Stimulated activated CD8-positive, alpha-beta memory T cell treated with anti-CD3 and anti-CD28 coated beads, Interleukin-12 subunit alpha, Interleukin-12 subunit beta, amount 100 ng/mL, for 24 hours (primary cell): ENCODE results near the gene ARHGEF19.
"Not testable (repeated sequence)": the region's sequence is repeated elsewhere in the genome, so short reads cannot be mapped to it uniquely, and the experiment has no call there.

Experiments used
- DNase-seq: peaks from one replicate; pipeline ENCODE4 v3.0.0-alpha.2; 2020; ENCODE audit errors: extremely low read depth

ARHGEF19 gene

DNA sequence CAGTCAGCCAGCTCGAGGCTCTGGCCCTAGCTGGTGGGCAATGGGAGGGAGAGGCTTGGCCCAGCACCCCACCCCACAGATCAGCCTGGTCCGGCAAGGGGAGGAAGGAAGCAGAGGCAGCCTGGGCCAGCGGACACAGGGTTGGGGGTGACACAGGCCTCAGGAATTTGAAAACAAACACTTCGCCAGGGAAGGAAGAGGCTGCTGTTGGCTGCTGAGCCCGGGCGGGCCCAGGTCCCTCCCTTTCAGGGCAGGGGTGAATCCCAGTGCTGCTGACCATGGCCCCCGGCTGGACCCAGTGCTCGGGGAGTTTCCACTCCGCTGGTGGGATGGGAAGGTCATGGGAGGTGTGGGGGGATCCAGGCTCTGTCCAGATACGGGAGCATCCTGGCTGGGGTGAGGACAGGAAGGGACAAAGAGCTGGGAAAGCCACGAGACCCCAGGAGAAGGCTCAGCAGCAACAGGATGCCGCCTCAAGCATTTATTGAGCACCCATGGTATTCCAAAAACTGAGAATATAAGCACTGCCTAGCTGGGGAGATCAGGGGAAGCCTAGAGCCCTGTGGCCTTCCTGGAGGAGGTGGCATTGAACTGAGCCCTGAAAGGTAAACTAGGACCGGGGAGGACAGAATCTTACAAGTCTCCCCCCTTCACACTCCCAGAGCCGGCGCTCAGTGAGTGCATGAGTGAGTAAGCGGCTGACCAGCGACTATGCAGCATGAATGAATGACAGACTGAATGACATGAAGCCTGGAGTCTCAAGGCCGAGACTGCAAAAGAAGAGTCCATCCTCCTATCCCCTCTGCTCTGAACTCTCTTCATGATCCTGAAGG is 30.3 kb downstream of the ARHGEF19 start:
- no peak for DNase-seq

GRCh38 chr1:16180291-16180824 is 32.1 kb downstream of the ARHGEF19 start:
- DNase-seq, result no peak

GRCh38 chr1:16178596-16179497 is 33.6 kb downstream of the ARHGEF19 start:
- no peak for DNase-seq

DNA sequence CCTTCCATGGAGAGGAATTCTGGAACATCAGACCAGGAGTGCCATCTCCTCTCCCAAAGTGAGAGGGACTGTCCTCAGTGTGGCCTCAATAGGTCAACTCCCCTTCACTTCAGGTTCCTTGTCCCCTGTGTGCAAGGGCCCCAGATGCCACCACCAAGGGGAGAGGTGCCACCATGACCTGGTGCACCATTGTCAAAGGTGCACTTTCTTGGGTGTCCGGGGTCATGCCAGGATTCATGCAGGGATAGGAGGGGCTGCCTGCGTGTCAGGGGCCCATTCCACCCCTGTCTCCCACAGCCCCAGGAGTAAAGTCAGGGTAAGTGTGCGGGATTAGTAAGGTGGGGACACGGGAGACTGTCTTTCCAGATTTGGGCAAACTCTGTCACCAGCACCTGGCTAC is 35.1 kb downstream of the ARHGEF19 start:
- DNase-seq, result no peak

- no peak for DNase-seq
Measured at GRCh38 chr1:16176653-16177052, 35.8 kb downstream of the ARHGEF19 start.

DNA sequence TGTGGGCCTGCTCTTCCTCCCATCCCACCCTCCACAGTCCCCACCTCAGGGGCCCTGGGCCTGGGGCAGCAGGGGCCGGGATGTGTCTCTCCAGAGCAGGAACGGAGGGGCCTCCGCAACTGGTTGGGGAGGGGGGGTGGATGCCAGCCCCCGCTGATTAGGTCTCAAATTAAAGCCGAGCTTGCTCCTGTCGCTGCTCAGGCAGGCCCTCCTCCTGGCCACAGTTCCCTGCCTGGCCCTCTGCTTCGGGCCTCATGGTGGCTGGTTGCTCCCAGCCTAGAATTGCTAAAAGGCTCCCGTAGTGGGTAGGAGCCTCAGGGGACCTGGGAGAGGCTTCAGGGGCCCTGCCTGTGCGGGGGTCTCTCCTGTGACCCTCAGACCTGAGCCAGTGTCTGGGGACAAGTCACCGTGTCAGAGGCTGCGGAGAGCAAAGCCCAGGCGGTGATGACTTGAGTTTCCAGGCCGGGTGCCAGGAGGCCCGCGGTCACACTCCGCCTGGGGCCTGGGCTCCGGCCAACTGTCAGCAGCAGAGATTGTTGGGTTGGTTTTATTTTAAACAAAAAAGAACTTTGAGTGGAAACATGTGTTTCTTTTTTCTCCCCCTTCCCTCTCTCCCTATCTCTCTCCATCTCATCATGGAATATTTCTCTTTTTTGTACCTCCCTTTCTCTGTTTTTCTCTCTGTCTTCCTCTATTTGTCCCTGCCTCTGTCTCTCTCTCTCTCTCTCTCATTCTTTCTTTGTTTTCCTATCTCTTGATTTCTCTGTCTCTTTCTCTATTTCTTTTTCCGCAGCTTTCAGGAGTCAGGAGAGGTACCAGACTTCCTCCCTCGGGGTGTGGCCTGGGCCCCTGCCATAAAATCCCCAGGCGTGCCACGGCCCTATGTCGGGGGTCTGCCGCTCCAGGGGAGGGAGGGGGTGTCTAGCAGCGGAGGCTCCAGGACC is 36.6 kb downstream of the ARHGEF19 start:
- DNase-seq, result no peak

DNA sequence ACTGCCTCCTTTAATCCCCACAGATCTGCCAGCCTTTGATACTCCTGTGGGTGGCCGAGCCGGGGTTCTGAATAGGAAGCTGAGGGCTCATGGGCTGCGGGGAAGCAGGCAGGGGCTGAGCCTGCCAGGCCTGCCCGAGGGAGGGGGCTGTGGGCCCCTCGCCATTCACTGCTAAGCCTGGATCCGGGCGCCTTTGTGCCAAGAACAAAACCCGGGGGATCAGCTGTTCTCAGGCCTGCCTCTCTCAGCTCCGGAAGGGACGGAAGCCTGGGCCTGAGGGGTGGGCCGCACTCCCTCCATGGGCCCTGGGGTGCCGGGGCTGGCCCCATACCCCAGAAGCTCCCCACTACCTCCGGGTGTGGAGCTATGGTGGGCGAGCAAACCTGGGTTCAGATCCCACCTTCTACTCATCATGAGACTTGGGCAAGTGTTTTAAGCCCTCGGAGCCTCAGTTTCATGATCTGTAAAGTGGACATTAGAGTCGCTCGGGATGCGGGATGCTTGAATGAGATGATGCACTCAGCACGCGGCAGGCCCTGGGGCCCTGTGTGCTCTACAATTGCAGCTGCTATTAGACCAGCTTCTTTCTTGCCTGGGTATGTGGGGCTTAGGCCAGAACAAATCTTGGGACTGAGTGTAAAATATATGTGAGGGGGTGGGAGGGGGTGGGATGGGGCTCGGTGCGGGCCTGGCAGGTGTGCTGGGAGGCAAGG is 37.4 kb downstream of the ARHGEF19 start:
- no peak for DNase-seq

- DNase-seq, result no peak
Measured at GRCh38 chr1:16174261-16174868, 38.1 kb downstream of the ARHGEF19 start.

- DNase-seq, result no peak
Measured at GRCh38 chr1:16173447-16174260, 38.8 kb downstream of the ARHGEF19 start.

- DNase-seq, result no peak
Measured at GRCh38 chr1:16172964-16173446, 39.4 kb downstream of the ARHGEF19 start.

DNA sequence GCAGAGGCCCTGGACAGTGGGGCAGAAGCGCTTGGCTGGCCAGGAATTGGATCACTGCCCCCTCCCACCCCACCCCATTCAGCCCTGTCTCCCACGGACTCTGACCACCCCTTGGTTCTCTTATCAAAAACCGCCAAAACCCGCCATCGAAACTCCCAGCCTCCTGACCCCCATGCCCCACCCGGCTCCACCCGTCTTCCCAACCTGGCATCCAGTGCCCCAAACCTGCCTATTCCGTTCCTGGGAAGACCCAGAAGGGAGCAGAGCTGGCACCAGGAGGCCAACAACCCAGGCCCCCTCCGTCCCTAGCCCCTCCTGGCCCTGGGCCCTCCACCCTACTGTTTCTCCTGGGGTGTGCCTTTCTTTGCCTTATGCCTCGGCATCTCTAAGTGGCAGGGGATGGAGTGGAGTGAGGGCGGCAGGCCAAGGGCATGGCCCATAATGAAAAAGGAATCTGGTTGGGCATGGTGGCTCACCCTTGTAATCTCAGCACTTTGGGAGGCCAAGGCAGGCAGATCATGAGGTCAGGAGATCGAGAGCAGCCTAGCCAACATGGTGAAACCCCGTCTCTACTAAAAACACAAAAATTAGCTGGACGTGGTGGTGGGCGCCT is 40.1 kb downstream of the ARHGEF19 start:
- DNase-seq, result no peak

DNA sequence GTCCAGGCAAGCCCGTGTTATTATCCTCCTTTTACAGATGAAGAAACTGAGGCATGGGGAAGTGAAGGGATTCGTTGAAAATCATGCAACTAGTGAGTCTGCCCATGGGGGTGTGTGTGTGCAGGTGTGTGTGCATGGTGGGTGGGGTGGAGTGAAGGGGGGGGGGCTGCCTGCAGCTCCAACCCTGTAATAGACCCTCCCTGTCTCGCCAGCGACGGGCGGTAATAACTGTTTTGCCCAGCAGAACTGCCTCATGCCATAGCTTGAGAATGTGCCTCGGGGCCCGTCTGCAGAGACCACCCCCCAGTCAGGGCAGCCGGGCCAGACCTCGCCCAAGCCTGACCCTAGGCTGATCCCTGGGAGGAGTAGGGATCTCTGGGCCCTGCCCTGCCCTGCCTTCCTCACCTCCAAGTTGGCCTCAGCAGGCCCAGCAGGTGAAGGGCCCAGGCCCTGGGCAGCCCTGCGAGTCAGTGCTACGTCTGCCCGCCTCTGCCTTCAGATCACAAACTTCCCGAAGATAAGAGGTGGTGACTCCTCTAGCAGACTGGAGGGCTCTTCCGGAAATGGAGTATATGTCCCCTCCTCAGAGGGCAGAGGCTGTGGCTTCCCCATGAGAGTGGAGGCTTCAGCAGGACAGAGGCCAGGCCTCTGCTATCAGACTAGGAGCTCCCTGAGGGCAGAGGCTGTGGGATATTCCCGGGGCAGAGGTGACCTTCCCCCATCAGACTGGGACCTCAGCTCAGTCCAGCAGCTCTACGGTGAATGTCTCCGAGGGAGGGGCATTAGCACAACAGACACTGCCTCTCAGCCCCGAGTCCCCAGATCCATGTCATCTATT is 40.9 kb downstream of the ARHGEF19 start:
- no peak for DNase-seq

DNA sequence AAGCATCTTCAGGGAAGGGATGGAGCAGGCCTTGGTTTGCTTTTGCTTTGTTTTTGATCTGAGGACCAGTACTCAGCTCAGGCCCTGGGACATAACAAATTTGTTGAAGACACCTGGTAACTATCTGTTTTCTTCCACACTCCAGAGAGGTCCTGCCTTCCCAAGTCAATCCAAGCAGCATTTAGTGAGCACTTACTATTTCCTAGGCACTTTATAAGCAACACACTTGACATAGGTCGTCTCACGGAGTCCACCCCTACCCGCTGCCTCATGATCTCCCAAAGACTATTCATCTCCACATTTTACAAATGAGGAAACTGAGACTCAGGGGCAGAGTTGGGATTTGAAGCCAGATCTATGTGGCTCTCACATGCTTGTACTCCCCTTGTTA is 42.2 kb downstream of the ARHGEF19 start:
- DNase-seq, result no peak

DNA sequence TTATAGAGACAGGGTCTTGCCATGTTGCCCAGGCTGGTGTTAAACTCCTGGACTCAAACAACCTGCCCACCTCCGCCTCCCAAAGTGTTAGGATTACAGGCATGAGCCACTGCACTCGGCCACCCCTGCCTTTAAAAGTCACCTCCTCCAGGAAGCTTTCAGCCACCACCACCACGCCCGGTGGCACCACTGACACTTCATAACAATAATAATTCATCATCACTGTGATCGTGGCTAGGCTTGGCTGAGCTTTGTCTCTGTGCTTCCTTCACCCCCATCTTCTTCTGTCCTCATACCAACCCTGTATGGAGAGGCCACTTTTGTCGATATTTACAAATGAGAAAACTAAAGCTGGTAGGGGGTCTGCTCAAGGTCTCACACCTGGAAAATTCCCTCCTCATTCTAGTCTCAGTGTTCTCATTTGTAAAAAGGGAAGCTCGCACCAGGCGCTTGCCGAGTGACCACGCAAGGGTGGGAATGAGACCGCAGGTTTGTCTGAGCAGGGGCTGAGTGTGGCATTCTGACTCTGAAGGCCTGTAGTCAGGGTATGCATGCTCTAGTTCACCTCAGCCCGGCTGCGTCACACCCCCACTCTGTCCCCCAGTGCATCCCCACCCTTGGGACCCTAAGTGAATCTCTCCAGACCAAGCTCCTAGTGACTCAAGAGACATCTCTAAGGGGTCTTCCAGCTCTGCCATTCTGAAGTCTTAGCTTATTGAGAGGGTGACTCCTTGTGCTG is 43.7 kb downstream of the ARHGEF19 start:
- no peak for DNase-seq

DNA sequence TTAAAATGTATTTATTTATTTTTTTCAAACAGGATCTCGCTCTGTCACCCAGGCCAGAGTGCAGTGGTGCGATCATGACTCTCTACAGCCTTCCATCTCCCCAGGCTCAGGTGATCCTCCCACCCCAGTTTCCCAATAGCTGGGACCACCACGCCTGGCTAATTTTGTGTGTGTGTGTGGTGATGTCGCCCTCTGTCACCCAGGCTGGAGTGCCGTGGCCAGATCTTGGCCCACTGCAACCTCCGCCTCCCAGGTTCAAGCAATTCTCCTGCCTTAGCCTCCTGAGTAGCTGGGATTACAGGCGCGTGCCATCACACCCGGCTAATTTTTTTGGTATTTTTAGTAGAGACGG is 44.3 kb downstream of the ARHGEF19 start:
- DNase-seq, result not testable (repeated sequence)

DNA sequence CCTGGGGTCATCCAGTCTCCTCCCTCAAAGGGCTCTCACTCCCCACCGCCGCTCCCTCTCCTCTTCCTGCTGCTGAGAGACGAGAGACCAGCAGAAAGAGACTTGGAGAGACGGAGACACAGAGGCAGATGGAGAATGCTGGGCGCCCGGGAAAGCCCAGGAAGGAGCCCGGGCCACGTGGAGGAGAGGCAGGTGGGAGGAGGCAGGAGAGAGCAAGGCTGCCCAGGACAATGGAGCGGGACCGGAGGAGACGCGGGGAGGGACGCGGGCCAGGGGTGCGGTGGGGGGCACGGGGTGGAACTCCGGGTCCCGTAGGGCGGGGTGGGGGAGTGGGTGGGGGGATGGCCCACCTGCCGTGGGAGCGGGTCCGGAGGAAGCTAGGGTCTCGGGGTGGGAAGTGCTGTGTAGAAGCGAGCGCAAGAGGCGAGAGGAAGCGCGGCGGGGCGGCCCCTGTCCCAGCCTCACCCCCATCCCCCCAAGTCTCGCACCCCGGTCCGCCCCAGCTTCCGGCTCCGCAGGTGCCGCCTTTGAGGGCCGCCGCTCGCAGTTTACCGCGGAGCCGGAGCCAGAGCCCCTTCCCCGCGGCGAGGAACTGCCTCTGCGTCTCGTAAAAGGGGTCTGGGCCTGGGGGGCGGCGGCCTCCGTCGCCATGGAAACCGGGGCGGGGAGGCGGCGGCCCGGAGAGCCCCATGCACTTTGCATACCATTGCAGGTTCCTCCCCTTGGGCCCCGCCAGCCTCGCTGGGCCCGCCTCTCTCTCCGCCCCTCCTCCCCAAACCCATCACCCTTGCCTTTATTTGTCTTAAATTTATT is 44.9 kb downstream of the ARHGEF19 start:
- peak; percentile 30 for DNase-seq
